ENCODE results near the gene KRT9. TPM values are rescaled to one million over a fixed set of nuclear protein-coding genes. Genes with fewer than 3 reads are reported as not detected.
"Not testable (repeated sequence)": the region's sequence is repeated elsewhere in the genome, so short reads cannot be mapped to it uniquely, and the experiment has no call there.

Gene KRT9
- total and polyA plus RNA-seq, 2 of the 13 experiments (the other 11 are each of a cell fraction or from before 2014, with no cell fraction given) = not detected

GRCh38 chr17:41617136-41617535 is 45.3 kb upstream of the KRT9 start:
- ChIA-PET POLR2A (no interaction called here), CTCF (ENCODE audit: low intra/inter-chr PET ratio, low total read pairs) (no interaction called here)
- ATAC-seq (no peak), FAIRE-seq (no peak), DNase-seq (ENCODE audit: low spot score) (no peak)
- TF ChIP-seq SP1 (IDR thresholded peaks at IDR 0.05) (no peak), SP1 (CRISPR knock-in tag; IDR thresholded peaks at IDR 0.05) (no peak), POLR2AphosphoS2 (IDR thresholded peaks at IDR 0.05; ENCODE audit: low read depth, low read length) (no peak), TEAD3 (CRISPR knock-in tag; optimal IDR thresholded peaks at IDR 0.05; ENCODE audit: borderline replicate concordance) (no peak), NCOA2 (CRISPR knock-in tag; IDR thresholded peaks at IDR 0.05) (no peak), USF2 (IDR thresholded peaks at IDR 0.05; ENCODE audit: low read depth, low read length) (no peak), USF2 (CRISPR knock-in tag; IDR thresholded peaks at IDR 0.05; ENCODE audit: borderline replicate concordance) (no peak), ZBTB10 (CRISPR knock-in tag; IDR thresholded peaks at IDR 0.05; ENCODE audit: borderline replicate concordance) (no peak), ZNF431 (CRISPR knock-in tag; IDR thresholded peaks at IDR 0.05; ENCODE audit: borderline replicate concordance, low read depth) (no peak), ZNF333 (CRISPR knock-in tag; IDR thresholded peaks at IDR 0.05; ENCODE audit: borderline replicate concordance) (no peak), ATF7-NPFF (CRISPR knock-in tag; IDR thresholded peaks at IDR 0.05; ENCODE audit: low read depth) (no peak)
- Histone ChIP-seq H3K4me2 (ENCODE audit: low read depth, low read length) (no peak overlapping the region), H3K4me1 (ENCODE audit: insufficient read depth, low read length) (no peaks in the 10 kb centered on the region), H3K27ac (ENCODE audit: extremely low read length, insufficient read depth, low read length) (no peak overlapping the region), H3K36me3 (replicated peaks in 1 of 2; ENCODE audit: control insufficient read depth in 1 of 2, insufficient read depth in 2 of 2, low read length in 2 of 2) (no peaks in the 10 kb centered on the region), H4K20me1 (ENCODE audit: insufficient read depth, low read length) (no peaks in the 10 kb centered on the region), H3K4me3 (replicated peaks in 1 of 3; ENCODE audit: insufficient read depth in 1 of 3, low read depth in 2 of 3, low read length in 3 of 3) (no peak overlapping the region), H3K27me3 (ENCODE audit: control insufficient read depth in 1 of 2, insufficient read depth in 2 of 2, low read length in 2 of 2) (peaks cover 10 to 53% of the 10 kb centered on the region in 2 experiments; a peak in 4 of 5 replicates), H3K79me2 (ENCODE audit: insufficient read depth, low read length) (no peaks in the 10 kb centered on the region), H3K9me3 (ENCODE audit: low read length) (no peaks in the 10 kb centered on the region), H3K9ac (ENCODE audit: insufficient read depth, low read depth, low read length) (no peak overlapping the region), H2AFZ (ENCODE audit: low read length) (no peak overlapping the region)
- no TSS peak for BruUV-seq (replicated peaks)
- in situ Hi-C loops (cut with HindIII; ENCODE audit: extremely low pct_ligation_motif_present, low pct_unique_long_range_greater_than_20kb) (no loop called here), intact Hi-C loops (cut with micrococcal nuclease; ENCODE audit: unreplicated experiment) (no loop called here)
- 7% methylated on average over 3 of the region's 3 CpGs for WGBS (ENCODE audit: low lambda C conversion rate)

- H3K36me3 ChIP-seq (replicated peaks in 1 of 2; ENCODE audit: control insufficient read depth in 1 of 2, insufficient read depth in 2 of 2, low read length in 2 of 2); H3K4me1 ChIP-seq (ENCODE audit: insufficient read depth, low read length); CTCF ChIA-PET (ENCODE audit: low intra/inter-chr PET ratio, low total read pairs); H3K4me2 ChIP-seq (ENCODE audit: low read depth, low read length); ATAC-seq; DNase-seq (ENCODE audit: low spot score); in situ Hi-C loops (cut with HindIII; ENCODE audit: extremely low pct_ligation_motif_present, low pct_unique_long_range_greater_than_20kb); FAIRE-seq; H3K9ac ChIP-seq (ENCODE audit: insufficient read depth, low read depth, low read length); POLR2A ChIA-PET; intact Hi-C loops (cut with micrococcal nuclease; ENCODE audit: unreplicated experiment); H3K9me3 ChIP-seq (ENCODE audit: low read length); BruUV-seq (replicated peaks); H4K20me1 ChIP-seq (ENCODE audit: insufficient read depth, low read length); H3K79me2 ChIP-seq (ENCODE audit: insufficient read depth, low read length); H3K4me3 ChIP-seq (replicated peaks in 1 of 3; ENCODE audit: insufficient read depth in 1 of 3, low read depth in 2 of 3, low read length in 3 of 3); H2AFZ ChIP-seq (ENCODE audit: low read length); H3K27ac ChIP-seq (ENCODE audit: extremely low read length, insufficient read depth, low read length): not testable (repeated sequence)
- 7% methylated on average over 3 of the region's 4 CpGs for WGBS (ENCODE audit: low lambda C conversion rate)
- H3K27me3 ChIP-seq (ENCODE audit: control insufficient read depth in 1 of 2, insufficient read depth in 2 of 2, low read length in 2 of 2) = peaks cover 10 to 57% of the 10 kb centered on the region in 2 experiments; a peak in 4 of 5 replicates
These were observed 44.6 kb upstream of the KRT9 start for GRCh38 chr17:41616486-41616885.

Measured in HepG2 (cell line).